GM19025 (cell line): ENCODE data around the gene RGS17.

Experiments
- ATAC-seq: cut with Tn5 transposase; IDR thresholded peaks from one replicate; pipeline ENCODE4 v1.9.1; 2021; ENCODE audit warnings: mild to moderate bottlenecking, low read depth, moderate library complexity; ENCODE audit not compliant: unreplicated experiment

Gene RGS17

GRCh38 chr6:153086225-153086990, 44.7 kb downstream of the RGS17 start:
- ATAC-seq, result no peak

GRCh38 chr6:153085239-153085638, 45.8 kb downstream of the RGS17 start:
- no peak for ATAC-seq

GRCh38 chr6:153084393-153084792, 46.7 kb downstream of the RGS17 start:
- ATAC-seq, result no peak

GRCh38 chr6:153083869-153084268, 47.2 kb downstream of the RGS17 start:
- no peak for ATAC-seq

GRCh38 chr6:153081914-153082313, 49.2 kb downstream of the RGS17 start:
- no peak for ATAC-seq

GRCh38 chr6:153076431-153076830, 54.7 kb downstream of the RGS17 start:
- no peak for ATAC-seq

- ATAC-seq, result no peak
Measured at GRCh38 chr6:153074761-153075160, 56.3 kb downstream of the RGS17 start.

GRCh38 chr6:153073841-153074240, 57.2 kb downstream of the RGS17 start:
- ATAC-seq, result no peak

GRCh38 chr6:153070756-153071155, 60.3 kb downstream of the RGS17 start:
- ATAC-seq, result no peak

GRCh38 chr6:153069897-153070296, 61.2 kb downstream of the RGS17 start:
- ATAC-seq, result no peak

GRCh38 chr6:153065222-153065621, 65.9 kb downstream of the RGS17 start:
- ATAC-seq, result no peak

GRCh38 chr6:153063936-153064335, 67.1 kb downstream of the RGS17 start:
- ATAC-seq, result no peak

GRCh38 chr6:153062516-153062915, 68.6 kb downstream of the RGS17 start:
- no peak for ATAC-seq

GRCh38 chr6:153059757-153060156, 71.3 kb downstream of the RGS17 start:
- no peak for ATAC-seq

GRCh38 chr6:153059311-153059710, 71.8 kb downstream of the RGS17 start:
- ATAC-seq, result no peak

GRCh38 chr6:153058909-153059308, 72.2 kb downstream of the RGS17 start:
- ATAC-seq, result no peak

- ATAC-seq, result no peak
Measured at GRCh38 chr6:153058291-153058690, 72.8 kb downstream of the RGS17 start.

- ATAC-seq, result no peak
Measured at GRCh38 chr6:153056308-153056707, 74.8 kb downstream of the RGS17 start.

GRCh38 chr6:153051801-153052200, 79.3 kb downstream of the RGS17 start:
- no peak for ATAC-seq

GRCh38 chr6:153048631-153049030, 82.5 kb downstream of the RGS17 start:
- no peak for ATAC-seq

- ATAC-seq, result no peak
Measured at GRCh38 chr6:153047386-153047785, 83.7 kb downstream of the RGS17 start.

- ATAC-seq, result no peak
Measured at GRCh38 chr6:153045271-153045670, 85.8 kb downstream of the RGS17 start.

GRCh38 chr6:153044295-153044694, 86.8 kb downstream of the RGS17 start:
- no peak for ATAC-seq
